Hepatocyte (in vitro differentiated cells): Measurements from ENCODE around the gene CRX.

Experiments used
- EZH2 ChIP-seq: fragments of 200-600 bp; sonication (generic); IDR thresholded peaks from 2 replicates; pipeline ENCODE4 v1.6.1; 2016; ENCODE audit warnings: antibody characterized with exemption, mild to moderate bottlenecking, borderline replicate concordance
- EZH2phosphoT487 ChIP-seq: fragments of 200-600 bp; sonication (generic); IDR thresholded peaks from one replicate; pipeline ENCODE4 v1.6.1; 2018; ENCODE audit warnings: antibody characterized with exemption, mild to moderate bottlenecking, low read depth, moderate library complexity; ENCODE audit not compliant: unreplicated experiment, severe bottlenecking
- TF ChIP-seq, protein P1 (sequence below): fragments of 200-600 bp; sonication (generic); IDR thresholded peaks from 2 replicates; pipeline ENCODE4 v1.5.1; 2016; ENCODE audit warnings: antibody characterized with exemption, mild to moderate bottlenecking; ENCODE audit not compliant: poor library complexity

DNA sequence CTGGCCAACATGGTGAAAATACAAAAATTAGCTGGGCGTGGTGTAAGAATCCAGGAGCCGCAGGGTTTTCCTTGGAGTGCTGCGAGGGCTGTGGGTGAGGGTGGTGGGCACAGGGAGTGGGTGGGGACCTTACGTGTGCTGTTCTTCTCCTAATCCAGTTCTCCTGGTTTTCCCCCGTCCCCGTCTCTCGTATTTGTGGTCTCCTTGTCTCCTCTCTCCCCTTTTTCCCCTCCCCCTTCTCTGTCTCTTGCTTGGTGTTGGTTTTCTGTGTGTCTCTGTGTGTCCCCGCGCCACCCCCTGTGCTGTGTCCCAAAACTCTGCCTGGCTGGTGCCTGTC lies 41.6 kb upstream of the CRX start:
- TF ChIP-seq EZH2: no peak
- TF ChIP-seq, protein P1, sequence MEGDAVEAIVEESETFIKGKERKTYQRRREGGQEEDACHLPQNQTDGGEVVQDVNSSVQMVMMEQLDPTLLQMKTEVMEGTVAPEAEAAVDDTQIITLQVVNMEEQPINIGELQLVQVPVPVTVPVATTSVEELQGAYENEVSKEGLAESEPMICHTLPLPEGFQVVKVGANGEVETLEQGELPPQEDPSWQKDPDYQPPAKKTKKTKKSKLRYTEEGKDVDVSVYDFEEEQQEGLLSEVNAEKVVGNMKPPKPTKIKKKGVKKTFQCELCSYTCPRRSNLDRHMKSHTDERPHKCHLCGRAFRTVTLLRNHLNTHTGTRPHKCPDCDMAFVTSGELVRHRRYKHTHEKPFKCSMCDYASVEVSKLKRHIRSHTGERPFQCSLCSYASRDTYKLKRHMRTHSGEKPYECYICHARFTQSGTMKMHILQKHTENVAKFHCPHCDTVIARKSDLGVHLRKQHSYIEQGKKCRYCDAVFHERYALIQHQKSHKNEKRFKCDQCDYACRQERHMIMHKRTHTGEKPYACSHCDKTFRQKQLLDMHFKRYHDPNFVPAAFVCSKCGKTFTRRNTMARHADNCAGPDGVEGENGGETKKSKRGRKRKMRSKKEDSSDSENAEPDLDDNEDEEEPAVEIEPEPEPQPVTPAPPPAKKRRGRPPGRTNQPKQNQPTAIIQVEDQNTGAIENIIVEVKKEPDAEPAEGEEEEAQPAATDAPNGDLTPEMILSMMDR: no peak
- TF ChIP-seq EZH2phosphoT487: no peak
